Ecto neural progenitor cell (in vitro differentiated cells): ENCODE data around the gene MEA1.

Experiments
- DNase-seq: peaks from one replicate; pipeline ENCODE4 v3.0.0-alpha.2; 2018; ENCODE audit warnings: low spot score

The MEA1 gene

DNA sequence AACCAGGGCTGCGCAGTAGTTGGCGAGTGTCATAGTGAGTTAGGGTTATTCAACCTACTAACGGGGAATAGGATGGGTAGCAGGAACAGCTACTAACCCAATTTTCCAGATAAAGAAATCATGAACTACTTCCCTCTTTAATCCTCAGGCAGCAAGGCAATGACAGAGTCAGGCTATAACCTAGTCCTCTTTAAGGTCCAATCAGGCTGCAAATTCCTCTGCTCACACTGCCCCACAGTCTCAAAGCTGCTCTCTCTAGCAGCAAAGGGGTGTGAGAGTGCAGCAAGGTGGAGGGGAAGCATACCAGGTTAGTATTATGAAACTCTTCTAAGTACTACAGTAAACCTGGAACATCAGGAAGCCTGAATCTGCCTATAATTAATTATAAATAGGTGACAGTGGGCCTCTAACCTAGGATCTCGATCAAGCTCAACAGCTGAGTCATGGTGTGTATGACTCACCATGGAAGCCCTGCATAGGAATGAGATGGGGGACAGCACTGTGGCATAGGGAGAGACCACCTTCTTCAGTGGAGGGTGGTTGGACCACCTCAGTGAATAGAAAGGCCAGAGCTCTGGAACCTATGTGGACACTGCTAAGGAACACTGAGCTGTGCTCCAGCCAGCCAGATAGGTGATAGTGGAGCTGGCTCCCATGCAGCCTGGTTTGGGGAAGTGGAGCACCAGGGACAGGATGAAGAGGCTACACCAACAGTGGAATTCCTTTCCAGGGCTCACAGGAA, 42.7 kb downstream of the MEA1 start:
- no peak for DNase-seq

DNA sequence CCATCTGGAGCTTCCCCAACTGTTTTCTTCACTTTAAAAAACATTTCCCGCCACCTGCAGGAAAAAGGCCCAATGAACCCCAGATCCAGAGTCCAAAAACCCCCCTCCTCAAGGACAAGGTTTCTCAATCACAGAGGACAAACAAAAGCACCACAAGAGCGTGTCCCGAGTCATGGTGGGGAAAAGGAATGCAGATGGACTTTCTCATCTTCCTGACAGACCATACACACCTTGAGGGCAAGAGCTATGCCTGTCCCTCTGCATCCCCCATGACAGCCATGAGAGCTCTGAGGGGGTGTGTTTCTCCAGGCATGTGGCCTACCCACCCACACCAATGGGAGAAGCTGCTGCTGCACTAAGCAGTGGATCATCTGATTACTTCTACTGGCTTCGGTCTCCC, 43.8 kb downstream of the MEA1 start:
- DNase-seq, result no peak

DNA sequence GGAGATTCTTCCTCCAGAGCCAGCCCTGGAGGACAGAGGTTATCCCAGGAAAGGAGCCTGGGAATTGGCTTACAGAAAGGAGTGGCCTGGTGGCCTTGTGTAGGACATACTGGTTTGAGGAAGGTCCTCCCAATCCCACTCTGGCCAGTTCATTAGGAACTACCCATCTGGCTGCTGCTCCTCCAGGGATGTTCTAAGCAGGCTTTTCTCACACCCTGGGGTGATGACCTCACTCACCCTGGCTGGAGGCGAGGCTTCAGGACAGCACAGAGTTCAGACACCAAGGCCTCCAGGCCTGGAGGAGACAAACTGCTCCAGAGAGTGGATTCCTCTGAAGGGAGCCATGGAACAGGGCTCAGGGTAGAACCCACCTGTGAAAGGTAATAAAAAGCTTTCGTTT, 44.3 kb downstream of the MEA1 start:
- DNase-seq, result no peak

DNA sequence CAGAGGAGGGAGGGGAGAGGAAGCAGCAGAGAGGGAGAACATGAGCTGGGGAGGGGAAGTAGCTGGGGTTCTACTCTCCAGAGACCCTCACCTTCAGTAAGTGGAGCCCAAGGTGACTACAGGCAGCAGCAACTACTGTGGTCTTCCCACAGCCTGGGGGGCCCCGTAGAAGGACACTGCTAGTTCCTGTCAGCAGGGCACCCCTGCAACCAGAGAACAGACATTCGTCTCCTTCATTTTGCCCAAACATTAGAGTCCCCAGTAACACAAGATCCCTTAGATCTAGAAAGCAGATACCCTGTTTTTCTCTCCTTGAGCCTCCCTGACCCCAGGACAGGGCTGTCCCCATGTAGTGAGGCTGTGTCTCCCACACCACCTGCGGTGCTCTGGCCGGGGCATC, 45.0 kb downstream of the MEA1 start:
- DNase-seq, result no peak

DNA sequence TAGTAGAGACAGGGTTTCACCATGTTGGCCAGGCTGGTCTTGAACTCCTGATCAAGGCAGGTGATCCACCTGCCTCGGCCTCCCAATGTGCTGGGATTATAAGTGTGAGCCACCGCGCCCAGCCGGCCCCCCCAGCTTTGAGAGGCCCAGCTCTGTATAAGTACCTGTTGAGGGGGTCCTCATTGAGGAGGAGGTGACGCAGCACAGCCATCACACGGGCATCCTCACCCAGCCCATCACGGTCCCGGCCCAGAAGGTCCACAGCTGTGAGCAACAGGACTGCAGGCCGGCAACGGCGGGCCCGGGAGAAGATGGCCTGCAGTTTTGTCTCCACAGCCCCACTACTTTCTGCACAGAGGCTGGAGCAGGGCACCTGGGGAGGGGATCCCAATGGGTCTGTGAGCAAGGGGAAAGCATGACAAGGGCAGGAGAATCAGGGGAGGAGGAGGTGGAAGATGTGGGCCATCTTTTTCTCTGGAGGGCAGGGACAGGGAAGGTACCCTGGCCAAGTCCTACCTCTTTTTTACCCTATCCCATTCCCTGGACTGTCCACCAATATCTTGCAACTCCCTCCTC, 45.5 kb downstream of the MEA1 start:
- no peak for DNase-seq

- DNase-seq, result no peak
These were observed 46.5 kb downstream of the MEA1 start for GRCh38 chr6:42967228-42967627.

DNA sequence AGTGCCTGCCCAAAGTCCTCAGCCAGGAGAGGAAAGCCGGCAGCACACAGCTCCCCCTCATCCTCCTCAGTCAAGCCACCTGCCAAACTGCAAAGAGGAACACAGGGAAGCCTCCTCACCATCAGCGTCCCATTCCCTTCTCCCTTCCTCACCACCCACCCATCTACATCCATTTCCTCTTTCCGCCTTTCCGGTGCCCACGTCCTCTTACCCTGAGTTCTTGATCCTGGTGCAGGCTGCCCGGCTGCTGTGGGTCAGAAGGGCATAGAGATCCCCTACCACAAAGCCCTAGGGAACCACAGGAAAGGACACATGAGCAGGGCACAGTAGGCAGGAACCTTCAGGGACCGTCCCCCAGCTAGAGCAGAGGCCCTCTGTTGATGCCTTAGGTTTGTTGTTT, 47.2 kb downstream of the MEA1 start:
- no peak for DNase-seq

DNA sequence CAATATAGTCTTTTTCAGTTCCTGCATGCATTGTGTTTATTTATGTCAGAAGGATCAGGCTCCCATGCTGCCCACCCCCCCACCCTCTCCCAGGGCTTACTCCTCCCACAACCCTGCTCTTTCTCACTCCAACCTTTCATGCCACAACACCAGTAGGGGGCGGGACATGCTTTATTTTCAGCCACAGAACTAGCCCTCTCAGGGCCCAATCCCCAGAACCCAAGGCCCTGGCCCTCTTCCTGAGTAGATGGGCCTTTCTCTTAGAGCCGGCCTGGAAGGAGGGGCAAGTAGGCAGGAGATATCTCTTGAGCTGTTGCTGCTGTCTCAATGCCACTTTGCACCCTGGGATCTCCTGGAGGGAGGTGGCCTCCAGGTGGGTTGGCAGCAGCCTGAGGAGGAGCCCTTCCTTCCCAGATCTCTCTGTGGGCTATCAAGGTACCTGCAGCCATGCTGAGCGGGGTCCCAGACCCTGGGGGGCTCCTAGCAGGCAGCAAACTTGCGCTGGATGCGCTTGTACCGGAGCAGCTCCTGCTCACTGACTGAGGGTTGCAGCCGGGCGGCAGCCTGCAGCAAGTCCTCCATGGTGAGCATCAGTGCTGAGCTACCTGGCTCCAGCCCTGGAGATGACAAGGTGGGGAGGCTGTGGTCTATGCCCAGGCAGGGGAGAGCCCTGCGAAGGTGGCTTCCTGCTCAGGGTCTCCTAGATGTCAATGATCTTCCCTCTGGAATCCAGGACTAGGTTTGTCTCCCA, 49.7 kb downstream of the MEA1 start:
- peak; percentile 75 for DNase-seq

DNA sequence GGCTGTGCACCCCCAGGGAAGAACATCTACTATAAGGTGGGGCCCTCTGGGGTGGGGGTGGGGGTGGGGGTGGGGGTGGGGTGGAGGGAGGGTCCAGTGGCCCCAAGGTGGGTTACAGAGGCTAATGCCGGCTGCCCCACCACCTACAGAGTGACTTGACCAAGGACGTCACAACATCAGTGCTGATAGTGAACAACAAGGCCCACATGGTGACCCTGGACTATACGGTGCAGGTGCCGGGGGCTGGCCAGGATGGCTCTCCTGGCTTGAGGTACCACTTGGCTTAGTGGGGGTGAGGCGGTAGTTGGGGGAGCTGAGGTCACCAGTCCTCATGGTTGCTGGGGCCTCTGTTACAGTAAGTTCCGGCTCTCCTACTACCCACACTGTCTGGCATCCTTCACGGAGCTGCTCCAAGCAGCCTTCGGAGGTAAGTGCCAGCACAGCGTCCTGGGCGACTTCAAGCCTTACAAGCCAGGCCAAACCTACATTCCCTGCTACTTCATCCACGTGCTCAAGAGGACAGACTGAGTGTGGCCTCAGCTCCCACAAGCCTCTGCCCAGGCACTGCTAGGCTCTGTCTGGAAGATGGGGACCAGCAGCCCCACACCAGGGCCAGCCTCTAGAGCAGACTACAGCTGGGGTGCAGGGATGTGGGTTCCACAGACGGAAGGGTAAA, 50.4 kb downstream of the MEA1 start:
- no peak for DNase-seq

DNA sequence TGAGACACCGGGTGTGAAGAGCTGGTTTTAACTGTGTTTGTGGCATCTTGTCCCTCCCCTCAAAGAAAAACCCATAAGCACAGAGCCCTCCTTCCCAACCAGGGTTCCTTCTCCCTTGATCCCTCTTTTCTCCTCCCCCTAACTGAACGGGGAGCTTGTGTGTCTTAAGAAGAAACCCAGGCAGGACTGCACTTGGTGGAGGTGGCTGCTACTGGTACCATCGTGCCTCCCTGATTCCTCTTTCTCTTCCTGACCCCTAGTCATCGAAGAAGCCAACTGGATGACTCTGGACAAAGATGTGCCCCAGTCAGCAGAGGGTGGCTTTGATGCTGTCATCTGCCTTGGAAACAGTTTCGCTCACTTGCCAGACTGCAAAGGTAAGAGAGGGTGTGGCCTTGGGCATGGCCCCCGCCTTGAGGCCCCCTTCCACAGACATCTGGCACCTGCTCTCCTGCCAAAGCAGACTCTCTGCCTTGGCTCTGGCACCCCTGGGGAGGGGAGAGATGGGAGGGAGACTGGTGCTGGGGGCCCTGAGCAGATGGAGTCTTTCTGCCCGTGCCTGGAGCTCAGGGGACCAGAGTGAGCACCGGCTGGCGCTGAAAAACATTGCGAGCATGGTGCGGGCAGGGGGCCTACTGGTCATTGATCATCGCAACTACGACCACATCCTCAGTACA, 51.1 kb downstream of the MEA1 start:
- no peak for DNase-seq

- no peak for DNase-seq
These were observed 51.6 kb downstream of the MEA1 start for GRCh38 chr6:42962096-42962495.
